Stimulated activated CD8-positive, alpha-beta memory T cell treated with anti-CD3 and anti-CD28 coated beads, Interleukin-12 subunit alpha, Interleukin-12 subunit beta, amount 100 ng/mL, for 1 hour (primary cell): Measurements from ENCODE around the gene ALDH4A1.
A peak's percentile ranks its signal among the peaks of the same experiment; 100 is the strongest.

Experiments
- DNase-seq: peaks from one replicate; pipeline ENCODE4 v3.0.0-alpha.2; 2020; ENCODE audit warnings: low read depth

The ALDH4A1 gene

DNA sequence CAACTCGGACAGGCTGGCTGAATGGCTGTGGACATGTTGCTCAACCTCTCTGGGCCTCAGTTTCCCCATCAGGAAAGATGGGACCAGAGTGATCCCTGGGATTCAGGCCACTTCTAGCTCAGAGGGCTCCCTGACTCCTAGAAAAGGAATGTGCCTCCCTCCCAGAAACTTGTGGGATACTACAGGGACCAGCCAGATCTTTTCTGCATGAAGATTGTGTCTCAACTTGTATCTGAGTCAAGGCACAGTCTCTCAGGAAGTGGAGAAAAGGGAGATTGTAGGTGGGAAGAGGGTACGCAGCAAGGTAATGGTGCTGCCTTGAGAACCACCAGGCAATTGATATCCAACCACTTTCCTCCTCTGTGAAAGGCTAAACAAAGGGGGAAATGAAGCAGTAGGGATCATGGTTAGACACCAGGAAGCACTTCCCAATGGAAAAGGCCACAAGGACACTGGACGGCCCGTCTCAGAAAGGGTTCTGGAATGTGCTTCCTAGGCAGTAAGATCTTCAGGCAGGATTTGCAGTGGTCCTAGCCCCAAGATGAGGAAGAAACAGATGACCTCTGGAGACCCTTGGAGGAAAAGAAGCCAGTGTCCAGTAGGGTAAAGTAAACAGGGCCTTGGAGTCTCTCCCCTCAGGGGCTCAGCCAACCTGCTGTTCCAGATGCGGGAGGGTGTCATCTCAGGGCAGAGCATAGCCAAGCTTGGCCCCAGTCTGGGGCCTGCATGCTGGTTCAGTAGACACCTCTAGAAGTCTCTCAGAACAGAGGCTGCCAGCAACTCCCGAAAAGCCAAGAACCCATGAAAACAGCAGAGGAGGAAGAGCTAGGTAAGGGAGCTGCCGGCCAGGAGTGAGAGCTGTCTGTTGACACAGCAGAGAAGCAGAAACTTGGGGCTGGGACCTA, 37.3 kb upstream of the ALDH4A1 start:
- no peak for DNase-seq

DNA sequence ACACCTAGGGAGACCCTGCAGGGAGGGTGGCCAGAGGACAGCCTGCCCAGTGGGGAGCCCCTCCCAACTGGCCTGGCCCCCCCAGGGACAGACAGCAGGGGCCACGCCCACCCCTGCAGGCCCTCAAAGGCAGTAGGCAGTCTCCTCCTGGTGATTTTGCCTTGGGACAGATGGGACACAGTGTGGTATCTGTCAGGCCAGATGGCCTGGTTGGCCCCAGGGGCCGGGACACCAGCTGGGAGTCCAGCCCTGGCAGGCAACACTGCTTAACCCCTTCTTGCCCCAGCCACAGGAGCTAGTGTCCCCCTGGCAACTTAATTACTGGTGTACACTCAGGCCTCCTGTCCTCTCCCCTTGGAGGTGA, 36.3 kb upstream of the ALDH4A1 start:
- DNase-seq, result no peak

DNA sequence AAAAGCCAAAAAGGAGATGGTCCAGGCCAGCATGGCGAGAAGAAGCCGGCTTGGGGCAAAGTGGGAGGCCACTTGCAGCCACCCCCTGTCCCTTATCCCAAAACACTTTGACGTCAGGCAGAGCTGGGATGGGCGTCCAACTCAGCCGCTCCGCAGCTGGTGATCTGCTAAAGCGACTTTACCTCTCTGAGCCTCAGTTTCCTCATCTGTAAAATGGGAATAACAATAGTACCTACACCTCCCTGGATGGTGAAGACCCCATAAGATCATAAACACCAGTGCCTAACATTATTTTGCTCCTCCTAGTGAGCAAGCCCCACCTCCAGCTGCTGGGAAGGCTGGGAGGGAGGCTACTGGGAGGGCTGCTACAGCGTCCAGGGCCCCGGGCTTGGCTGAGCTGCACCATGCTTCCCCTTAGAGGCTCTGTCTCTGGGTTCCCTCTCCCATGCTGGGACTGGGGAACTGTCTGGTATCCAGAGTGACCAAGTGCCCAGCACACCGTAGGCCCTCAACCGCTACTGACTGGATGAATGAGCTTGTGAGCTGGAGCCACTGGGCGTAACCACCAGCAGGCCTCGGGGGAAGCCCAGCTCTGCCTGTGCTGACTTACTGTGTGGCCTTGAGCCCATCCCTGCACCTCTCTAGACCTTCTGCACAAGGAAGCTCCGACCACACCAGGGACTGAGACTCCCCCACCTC, 35.8 kb upstream of the ALDH4A1 start:
- no peak for DNase-seq

DNA sequence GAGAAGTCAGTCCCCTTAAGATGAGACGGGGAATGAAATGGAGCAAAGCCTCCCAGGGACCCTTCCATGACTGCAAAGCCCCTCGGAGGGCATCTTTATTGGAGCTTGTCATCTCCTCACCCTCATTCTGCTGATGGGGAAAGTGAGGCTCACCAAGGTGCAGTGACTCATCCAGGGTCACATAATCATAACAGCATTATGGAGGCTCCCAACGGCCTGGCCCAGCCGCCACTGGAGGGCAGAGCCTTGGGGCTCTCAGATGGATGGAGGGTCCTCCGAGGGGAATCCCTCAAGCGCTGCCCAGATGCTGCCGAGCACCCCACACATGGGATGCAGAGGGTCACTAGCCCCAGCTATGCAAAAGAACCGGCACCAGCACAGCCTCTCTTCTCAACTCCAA, 35.2 kb upstream of the ALDH4A1 start:
- no peak for DNase-seq

DNA sequence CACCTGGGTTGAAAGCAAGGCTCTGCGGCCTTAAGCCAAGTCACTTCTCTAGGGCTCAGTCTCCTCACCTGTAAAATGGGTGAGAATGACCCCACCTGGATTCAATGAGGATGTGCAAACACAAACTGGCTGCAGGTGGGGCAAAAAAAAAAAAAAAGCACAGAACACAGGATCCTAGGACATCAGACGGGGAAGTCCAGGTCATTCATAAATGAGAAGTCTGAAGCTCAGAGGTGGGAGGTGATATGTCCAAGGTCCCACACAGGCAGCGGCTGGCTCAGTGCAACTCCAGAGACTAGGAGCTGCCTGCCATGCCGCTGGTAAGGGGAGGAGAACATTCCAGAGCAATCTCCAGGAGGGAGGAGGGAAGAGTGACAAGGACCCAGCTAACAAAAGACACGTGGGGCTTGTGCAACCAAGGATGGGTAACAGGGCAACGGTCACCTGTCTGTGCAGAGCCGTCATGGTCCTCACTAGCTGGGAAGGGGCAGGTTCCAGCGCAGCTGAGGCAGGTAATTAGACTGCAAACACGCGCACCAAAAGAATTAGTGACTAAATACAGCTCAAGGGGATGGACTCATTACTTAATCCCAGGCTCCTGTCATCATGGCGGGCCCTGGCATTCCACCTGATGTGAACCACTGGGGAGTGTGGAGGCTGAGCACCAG, 34.6 kb upstream of the ALDH4A1 start:
- no peak for DNase-seq

DNA sequence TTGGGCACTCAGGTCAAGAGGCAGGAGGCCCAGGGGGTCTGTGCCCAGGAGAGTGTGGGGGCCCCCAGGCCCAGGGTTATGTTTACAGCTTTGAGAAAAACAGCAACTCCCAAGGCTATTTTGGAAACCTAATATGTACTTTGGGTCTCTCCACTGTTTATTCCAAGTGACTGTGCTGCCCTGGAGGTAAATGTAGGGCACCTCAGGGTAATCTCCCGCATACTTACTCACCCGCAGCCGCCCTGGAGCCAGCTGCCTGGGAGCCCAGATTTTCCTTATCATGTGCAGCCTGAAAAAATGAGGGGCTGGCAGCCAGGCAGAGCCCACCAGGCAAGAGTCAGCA, 34.1 kb upstream of the ALDH4A1 start:
- DNase-seq, result no peak

DNA sequence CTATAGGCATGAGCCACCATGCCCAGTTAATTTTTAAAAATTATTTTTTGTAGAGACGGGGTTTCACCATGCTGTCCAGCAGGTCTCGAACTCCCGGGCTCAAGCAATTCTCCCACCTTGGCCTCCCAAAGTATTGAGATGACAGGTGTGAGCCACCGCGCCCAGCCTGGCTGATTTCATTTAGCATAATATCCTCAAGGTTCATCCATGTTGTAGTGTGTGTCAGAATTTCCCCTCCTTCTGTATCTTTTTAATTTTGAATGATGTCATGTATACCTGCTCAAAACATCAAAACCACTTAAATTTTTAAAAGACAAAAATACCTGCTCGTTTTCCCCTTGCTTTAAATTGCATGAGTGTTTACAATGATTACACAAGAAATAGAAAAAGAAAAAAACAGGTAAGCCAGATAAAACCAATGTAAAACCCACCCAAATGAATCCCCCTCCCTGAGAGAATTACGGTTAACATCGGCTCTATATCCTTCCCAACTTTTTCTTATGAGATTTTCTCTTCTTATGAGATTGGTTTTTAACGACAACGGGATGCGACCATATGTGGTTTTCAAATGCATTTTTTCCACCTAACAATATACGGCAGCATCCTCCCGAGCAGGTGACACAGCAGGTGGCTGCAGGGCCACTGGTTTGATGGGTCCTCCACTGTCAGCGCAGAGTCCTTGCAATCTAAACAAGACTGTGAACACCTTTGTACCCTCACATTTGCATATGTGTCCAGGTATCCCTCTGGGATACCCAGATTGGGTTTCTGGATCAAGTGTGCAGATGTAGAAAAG, 32.0 kb upstream of the ALDH4A1 start:
- no peak for DNase-seq

DNA sequence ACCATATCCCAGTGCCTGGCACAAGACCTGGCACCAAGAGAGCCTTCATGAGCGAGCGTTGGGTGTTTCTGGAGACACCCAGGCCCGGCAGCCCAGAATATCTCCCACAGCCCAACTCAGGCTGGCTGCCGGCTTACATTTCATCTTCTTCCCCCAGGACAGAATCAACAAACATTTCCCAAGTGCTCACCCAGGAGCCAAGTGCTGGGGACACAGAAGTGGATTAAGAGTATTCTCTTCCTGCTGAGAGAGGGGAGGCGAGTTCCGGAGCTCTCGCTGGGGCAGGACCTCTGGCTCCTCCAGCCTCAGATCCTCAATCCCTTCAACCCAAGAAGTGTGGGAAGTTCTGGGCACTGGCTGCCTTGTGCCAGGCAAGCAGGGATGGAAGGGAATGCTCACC, 30.5 kb upstream of the ALDH4A1 start:
- DNase-seq, result no peak

DNA sequence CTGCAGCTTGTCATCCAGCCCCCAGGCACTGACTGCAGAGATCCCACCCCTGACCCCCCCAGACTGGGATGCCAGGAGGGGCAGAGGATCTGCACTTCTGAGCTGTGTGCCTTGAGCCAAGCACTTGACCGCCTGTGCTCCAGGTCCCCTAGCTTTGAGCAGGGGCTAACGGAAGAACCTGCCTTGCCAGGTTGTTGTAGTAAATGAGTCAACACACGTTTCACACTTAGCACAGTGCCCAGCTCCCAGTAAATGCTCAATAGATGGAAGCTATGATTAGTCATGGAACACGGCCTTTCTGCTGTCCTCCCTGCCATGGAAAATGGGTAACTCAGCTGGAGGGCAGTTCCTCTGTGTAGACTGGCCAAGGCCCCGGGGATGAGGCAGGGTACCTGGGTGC, 30.0 kb upstream of the ALDH4A1 start:
- DNase-seq, result no peak

DNA sequence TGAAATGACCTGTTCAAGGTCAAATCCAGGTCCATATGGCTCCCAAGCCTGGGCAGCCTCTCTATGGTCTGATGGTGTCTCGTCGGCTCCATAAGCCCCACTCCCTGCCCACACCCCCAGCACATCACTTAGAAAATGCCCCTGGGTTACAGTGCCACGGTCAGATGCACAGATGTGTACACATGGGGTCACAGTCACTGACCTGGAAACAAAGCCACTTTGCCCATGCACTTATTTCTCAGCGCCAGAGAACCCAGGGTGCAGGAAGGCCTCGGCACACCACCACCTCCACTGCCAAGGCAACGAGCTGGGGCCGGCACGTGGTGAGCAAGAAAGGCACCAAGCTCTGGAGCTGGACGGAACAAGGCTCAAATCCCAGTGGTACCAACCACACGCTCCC, 29.4 kb upstream of the ALDH4A1 start:
- DNase-seq, result no peak

DNA sequence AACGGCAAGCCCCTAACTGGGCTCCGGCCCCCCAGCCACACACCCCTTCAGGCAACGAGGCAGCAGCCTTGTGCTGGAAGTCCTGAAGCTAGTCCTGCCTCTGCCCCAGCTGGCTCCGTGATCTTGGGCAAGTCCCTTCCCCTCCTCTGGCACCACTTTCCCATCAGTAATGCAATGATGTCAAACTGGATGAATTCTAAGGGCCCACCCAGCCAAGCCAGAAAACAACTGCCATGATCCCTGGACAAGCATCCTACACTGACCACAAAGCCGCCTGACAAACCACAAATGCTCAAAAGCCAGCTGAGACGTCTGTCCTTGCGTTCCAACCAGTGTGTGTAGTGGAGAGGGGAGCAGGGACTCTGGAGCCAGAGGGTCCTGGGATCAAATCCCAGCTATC, 27.3 kb upstream of the ALDH4A1 start:
- no peak for DNase-seq

DNA sequence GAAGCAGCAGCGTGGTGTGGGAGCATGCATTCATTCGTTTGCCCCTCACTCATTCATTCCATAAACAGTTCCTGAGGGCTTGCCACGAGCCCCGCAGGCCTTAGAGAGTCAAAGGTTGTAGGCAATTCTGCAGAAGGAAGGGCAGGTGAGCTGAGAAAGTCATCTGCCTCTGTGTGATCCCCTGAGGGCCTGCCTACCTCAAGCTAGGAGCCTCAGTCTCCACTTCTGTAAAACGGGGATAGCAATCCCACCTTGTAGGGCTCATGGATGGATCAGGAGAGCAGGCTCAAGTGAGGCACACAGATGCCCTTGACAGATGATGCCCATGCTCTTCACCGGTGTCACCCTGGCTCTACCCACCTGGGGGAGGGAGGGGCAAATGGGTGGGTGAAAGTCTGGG, 26.6 kb upstream of the ALDH4A1 start:
- DNase-seq, result no peak

DNA sequence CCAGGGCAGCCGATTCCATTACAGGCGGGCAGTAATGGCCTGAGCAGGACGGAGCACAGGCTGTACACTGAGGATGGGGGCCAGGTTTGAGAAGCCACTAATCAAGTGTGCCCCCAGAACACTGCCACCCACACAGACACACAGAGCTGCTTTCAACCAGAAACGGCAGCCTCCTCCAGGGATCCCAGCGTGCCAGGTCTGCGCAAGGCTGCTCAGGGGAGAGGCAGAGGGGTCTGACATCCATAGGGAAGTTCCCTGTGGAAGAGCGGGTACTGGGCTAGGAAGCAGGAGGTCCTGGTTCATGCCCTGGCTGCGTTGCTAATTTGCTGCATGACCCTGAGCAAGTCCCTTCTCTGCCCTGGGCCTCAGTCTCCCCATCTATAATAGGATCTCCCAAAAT, 26.1 kb upstream of the ALDH4A1 start:
- DNase-seq, result no peak

DNA sequence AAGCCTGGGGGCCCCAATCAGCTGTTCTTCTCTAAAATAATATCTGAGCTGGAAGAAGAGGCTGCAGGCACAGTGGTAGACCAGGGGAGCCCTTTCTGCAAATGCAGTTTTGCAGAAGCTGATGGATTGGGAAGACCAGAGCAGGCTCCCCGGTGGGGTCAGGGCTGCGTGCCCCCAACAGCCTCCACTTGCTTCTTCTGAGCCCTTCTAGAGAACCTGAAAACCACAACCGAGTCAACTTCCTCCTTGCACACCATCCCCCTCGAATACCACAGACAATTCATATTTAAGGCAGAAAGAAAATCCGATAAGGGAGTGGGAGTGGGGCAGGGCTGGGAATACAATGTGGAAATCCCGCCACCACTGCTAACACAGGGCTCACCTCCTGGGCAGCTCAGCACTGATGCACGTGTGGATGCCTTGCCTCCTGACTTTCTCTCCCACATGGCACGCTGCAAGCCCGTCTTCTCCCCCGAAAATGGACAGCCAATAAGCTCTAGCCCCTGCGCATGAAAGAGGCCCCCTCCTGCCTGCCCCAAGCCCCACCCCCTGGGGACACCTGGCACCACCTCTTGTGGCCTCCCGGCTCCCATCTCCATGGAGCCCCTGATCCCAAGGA, 25.4 kb upstream of the ALDH4A1 start:
- DNase-seq, result no peak

DNA sequence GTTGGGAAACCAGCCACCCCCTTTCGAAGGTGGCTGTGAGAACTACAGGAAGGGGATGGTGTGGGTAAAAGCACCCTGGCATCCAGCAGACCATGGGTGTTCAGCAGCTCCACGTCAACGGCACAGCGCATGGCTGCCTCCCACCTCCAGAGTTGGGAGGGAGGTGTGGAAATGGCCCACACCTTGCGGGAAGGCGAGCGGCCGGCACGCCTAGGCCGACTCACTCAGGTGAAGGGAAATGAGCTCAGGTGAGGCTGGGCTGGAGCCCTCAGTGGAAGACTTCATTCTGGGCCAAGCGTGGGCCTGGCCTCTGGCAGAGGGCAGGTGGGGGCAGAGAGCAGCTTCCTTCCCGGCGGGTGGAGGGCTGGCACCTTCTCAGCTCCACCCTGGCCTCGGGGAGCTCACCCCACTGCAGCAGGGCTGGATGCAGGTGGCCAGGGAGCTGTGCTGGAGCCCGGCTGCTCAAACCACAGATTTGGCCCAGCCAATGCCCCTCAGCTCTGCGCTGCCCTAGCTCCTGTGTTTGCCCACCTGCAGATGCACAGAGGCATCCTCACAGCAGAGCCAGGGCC, 24.8 kb upstream of the ALDH4A1 start:
- no peak for DNase-seq

DNA sequence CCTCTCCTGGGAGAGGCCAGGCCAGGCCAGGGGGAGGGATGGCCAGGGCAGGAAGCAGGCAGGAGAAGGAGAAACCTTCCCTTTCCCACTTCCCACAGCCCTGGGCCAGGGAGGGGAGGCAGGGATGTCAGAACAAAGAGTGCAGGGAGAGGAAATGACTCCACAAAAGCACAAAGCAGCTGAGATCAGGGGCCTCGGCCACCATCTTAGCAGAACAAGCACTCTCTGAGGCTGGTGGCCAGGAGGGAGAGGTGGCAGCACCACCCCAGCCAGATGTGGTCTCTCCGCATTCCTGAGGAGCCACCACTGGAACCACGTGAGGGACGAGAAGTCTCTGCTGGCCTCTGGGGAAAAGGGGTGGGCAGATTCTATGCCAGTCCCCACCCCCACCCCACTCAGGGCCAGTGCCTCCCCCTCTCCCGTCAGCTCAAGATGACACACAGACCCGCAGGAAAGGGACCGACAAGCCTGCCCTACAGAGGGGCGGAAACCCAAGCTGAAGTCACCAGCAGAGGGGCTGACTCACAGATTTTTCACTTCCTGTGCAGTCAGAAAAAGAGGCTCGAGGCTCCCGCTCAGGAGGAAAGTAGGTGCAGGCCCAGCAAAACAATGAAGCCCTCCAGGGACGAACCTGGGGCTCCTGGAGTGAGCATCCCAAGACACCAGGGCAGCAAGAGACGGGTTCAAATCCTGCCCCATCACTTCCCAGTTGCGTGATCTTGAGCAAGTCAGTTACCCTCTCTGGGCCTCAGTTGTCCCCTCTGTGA, 24.1 kb upstream of the ALDH4A1 start:
- DNase-seq, result peak; percentile 75

DNA sequence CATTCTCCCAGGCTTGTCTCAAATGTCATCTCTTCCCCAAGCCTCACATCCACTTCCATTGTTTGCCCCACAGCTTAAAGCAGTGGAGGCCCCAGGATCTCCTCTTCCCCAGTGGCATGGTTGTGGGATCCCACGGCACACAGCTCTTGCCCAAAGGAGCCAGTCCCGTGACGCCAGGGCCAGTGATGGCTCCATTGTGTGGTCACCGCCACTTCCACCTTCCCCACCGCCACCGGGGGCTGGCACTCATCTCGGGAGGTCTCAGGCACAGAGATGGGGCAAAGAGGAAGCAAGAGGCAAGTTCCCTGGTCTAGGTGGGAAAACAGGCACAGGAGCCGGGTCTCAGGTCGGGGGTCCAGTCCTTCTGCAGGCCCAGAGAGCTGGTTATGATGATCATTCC, 22.9 kb upstream of the ALDH4A1 start:
- DNase-seq, result no peak

DNA sequence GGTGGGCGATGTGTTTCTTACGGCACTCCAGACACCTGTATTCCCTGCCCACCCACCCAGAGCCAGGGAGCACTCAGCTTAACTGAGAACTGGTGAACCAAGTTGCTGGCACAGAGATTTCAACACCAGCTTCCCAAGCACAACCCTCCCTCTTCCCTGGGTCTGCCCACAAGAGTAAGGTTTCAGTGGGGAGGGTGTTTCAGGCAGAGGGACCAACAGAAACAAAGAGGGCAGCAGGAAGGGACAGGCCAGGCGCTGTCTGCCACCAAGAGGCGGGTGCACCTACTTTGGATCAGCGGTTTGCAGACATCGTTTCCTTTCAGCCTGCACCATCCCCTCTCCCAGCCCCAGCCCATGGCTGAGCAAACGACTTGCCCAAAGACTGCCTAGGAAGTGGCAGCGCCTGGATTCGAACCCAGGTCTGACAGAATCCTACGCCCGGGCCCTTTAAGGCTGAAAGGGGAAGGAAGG, 21.9 kb upstream of the ALDH4A1 start:
- DNase-seq, result no peak

DNA sequence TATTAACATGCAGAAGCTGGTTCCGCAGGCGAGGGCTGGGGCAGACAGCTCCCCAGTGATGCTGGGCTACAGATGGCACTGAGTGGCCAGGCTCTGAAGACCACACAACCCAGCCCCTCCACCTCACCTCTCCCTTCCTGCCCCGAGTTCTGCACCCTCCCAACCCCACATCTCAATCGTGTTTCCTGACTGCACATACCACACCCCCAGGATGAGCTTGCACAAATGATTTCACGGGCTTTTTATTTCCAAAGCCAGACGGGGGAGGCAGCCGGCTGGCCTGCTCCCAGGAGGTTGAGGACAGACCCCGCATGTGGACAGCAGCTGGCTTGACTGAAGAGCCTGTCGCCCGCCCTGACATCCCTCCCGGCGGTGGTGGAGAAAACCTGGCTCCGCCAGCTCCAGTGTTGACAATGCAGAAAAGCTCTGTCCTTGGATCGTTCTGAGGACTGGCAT, 21.4 kb upstream of the ALDH4A1 start:
- no peak for DNase-seq
